NOMO-1 (cell line): ENCODE data around the gene PANK4.

Experiments used
- DNase-seq, 2 experiments: peaks; one replicate each; lab custom pipeline; 2025; ENCODE audit not compliant: unreplicated experiment in 2 of 2; lab: John Stamatoyannopoulos, UW

PANK4 gene

DNA sequence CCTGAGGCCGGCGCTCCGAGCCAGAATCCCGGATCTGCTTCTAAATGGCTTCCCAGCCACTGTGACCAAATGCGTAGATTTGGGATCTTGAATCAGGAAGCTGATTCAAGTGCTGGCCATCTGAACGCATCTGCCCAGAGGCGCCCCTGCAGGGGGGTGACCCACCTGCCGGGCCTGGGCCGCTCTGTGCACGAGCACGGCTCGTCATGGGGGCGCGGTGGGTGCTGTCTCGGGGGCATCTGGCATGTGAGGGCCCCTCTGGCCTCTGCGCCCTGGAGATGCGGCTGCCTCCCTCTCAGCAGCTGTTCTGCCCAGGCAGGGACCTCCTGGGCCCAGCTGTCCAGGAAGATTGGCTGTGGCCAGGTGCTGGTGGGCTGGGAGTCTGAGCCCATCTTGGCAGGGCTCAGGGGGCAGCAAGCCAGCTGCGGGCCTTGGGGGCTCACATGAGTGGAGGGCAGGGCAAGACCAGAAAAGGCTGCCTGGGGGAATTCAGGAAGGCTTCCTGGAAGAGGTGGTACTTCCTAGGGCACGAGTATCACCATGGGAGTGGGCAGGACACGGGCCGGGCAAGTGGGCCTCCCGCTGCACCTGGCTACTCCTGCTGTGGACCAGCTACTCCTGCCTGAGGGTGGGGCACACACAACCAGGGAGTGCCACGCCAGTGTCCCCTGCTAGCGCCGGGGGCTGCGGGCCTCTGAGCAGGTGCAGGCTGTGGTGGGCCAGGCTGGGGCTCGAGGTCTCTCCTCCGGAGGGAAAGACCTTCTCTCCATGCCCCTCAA is 25.2 kb downstream of the PANK4 start:
- no peak for DNase-seq

GRCh38 chr1:2499986-2500596 is 26.3 kb downstream of the PANK4 start:
- no peak for DNase-seq

GRCh38 chr1:2499260-2499659 is 27.1 kb downstream of the PANK4 start:
- no peak for DNase-seq

GRCh38 chr1:2498648-2499047 is 27.7 kb downstream of the PANK4 start:
- DNase-seq, result no peak

DNA sequence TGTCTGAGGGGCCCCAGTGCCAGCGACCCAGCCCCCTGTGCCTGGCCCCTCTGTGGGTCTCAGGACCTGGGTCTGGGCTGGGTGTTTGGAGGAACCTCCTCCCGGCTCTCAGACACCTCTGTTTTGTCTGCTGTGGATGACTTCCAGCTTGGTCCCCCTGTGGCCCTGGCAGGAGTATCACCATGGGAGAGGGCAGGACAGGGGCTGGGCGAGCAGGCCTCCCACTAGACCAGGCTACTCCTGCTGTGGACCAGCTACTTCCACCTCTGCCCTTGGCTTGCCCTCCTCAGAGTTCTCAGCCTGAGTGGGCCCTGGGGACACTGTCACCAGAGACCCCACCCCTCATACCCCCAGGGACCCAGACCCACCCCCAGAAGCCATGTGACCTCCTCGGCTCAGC is 28.5 kb downstream of the PANK4 start:
- no peak for DNase-seq

- no peak for DNase-seq
Observed at GRCh38 chr1:2496746-2497145, 29.6 kb downstream of the PANK4 start.

- DNase-seq, result no peak
Observed at GRCh38 chr1:2496087-2496622, 30.2 kb downstream of the PANK4 start.

- no peak for DNase-seq
Observed at GRCh38 chr1:2495546-2495945, 30.9 kb downstream of the PANK4 start.

- DNase-seq, result no peak
Observed at GRCh38 chr1:2495026-2495425, 31.4 kb downstream of the PANK4 start.

- DNase-seq, result no peak
Observed at GRCh38 chr1:2494323-2494693, 32.1 kb downstream of the PANK4 start.

DNA sequence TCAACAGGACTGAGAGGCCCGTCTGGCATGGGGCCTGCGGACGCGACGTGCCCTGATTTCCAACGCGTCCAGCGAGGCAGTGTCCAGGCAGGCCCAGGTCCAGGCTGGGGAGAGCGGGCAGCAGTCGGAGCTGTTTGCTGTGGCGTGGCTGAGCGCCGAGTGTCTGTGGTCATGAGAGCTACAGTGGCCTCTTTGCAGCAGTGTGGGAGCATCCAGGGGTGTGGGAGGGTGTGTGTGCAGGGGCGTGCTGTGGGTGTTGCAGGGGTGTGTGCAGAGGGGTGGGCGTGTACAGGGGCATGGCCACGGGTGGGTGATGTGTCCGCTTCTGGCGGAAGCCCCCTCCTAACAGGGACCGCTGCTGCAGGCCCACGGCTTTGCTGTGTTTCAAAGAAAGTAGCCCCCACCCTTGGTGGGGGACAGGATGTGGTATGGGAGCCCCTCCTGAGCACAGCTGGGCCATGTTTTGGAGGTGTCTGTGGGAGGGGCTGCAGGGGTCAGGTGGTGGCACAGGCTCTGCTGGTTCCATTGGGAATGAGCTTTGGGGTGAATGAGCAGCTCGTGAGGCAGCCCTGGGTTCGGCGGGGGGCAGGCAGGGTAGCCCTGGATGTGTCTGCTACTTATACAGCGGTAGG is 32.6 kb downstream of the PANK4 start:
- no peak for DNase-seq

DNA sequence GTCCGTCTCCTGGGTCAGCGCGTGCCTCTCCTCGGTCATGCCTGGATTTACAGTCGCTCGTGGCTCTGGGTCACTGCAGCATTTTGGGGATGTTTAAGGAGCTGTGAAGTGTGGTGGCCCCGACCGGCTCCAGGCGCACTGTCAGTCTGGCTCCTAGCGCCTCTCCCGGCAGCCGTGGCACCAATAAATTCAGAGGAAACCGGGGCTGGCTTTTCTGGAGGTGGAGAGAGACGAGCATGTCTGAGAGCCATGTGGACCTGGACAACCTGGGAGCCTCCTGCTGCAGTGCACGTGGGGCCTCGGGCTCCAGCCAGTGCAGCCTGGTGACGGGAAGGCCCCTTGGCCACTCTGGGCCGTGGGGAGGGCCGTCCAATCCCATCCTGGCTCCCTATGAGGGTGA is 33.2 kb downstream of the PANK4 start:
- no peak for DNase-seq

DNA sequence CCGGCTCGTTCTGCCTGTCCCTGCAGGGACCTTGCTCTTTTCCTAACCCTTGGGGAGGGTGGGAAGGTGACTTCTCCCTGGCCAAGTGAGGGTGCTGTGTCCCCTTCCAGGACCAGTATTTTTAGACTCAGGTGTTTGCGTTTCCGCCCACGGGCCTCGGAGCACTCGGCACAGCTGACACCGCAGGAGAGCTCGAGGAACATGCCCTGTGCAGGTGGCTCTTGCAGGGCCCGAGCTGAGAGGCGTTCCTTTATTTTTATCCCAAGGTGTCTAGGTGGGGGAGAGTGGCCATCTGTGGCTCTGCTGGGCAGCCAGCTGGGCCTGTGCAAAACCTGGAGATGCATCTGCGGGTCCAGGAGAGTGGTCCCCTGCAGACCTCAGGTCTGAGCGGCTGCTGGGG is 34.3 kb downstream of the PANK4 start:
- DNase-seq, result no peak

DNA sequence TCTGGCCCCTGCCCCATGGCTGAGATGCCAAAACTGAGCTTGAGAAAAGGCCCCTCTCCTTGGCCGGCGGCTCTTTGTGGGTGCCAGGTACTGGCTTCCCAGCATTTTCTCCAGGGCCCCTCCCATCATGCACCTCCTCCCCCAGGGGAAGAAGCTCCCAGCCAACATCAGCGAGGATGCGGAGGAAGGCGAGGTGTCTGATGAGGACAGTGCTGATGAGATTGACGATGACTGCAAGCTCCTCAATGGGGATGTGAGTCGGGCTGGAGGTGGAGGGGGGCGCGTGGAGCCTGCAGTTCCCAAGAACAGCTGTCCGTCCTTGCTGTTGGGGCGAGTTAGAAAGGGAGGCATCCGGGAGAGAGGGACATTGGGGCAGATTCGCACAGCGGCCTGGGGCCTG is 36.8 kb downstream of the PANK4 start:
- DNase-seq, result no peak

DNA sequence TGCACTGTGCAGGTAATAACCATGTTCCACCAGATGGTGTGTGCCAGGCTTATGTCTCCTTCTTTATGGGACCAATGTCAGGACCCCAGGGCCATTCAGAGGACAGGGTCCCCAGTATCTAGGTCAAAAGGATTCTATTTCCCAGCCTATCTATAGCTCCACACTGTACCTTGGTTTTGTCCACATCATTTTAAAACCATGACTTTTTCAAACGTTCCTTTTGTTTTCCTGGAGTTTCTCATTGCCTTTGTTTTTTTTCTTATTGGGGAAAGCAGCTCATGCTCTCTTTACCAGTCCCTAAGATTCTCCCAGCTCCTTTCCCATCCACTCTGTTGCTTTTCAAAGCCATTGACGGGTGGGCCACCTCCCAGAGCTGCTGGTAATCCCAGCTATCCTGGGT is 37.7 kb downstream of the PANK4 start:
- DNase-seq, result no peak

DNA sequence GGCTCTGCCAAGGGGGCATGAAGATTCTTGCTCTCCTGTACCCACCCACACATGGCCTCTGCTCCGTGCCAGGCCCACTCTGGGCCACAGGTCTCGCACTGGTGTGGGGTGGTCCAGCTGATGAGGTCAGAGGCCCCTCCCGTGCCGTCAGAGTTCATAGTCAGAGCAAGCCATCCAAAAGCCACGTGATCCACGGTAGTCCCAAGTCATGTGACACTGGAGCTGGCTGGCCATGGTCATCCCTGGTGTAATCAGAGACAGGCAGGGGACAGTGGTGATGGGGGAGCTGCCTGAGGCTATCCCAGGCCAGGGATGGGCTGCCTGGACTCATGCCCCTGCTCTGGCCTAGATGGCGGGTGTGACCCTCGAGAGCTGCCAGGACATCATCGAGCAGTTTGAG is 39.8 kb downstream of the PANK4 start:
- no peak for DNase-seq

GRCh38 chr1:2486041-2486440 is 40.4 kb downstream of the PANK4 start:
- no peak for DNase-seq

DNA sequence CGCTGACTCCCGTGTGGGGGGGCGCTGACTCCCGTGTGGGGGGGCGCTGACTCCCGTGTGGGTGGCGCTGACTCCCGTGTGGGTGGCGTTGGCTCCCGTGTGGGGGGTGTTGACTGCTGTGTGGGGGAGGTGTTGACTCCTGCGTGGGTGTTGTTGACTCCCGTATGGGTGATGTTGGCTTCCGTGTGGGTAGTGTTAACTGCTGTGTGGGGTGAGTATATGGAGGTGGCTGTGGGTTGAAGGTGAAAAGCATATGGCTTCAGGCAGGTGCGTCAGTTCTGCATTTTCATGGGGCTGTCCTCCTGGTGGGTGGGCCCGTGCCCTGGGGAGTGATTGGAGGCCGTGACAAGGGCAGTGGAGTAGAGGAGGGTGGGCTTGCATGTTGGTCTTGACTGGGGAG is 42.4 kb downstream of the PANK4 start:
- DNase-seq, result no peak

- no peak for DNase-seq
Observed at GRCh38 chr1:2483026-2483425, 43.4 kb downstream of the PANK4 start.

GRCh38 chr1:2482588-2482987 is 43.8 kb downstream of the PANK4 start:
- DNase-seq, result no peak

DNA sequence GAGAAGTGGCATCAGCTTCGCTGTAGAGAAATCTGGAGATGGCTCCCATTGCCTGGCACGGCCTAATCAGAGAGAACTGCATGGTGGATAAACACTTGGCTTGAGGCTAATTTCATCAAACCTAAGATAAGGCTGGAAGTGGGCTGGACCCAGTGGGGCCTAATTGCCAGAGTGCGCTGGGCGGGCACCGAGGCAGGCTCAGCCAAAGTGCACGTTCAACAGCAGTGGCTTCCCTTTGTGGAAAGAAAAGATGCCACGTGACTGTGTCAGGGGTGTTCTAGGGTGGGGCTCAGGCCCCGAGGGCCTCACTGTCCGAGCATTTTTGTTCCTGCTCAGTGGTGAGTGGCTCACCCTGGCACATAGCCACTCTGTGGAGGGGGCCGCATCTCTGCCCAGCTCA is 44.5 kb downstream of the PANK4 start:
- DNase-seq, result no peak

GRCh38 chr1:2480986-2481364 is 45.4 kb downstream of the PANK4 start:
- no peak for DNase-seq
